HG03460 (cell line): ENCODE results near the gene KLHL29.

ENCODE experiments used
- ATAC-seq: cut with Tn5 transposase; IDR thresholded peaks from one replicate; pipeline ENCODE4 v1.9.1; 2021; ENCODE audit not compliant: unreplicated experiment

KLHL29 gene

DNA sequence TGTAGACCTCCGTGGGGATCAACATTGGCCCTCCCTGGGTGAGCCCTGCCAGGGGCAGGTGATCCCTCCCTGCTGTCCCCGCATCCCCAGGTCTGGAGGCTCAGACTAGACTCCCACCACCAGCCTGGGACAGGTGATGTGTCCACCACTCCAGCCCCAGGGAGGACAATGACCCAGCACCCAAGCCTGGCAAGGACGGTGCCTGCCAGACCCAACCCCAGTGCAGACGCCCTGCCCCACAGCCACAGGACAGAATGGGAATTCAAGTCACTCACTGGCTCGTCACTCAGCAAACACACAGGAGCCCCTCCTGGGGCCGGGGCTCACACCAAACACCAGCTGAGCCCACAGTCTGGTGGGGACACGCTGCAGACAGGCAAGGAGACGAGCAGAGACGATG, 302.2 kb downstream of the KLHL29 start:
- ATAC-seq: no peak

DNA sequence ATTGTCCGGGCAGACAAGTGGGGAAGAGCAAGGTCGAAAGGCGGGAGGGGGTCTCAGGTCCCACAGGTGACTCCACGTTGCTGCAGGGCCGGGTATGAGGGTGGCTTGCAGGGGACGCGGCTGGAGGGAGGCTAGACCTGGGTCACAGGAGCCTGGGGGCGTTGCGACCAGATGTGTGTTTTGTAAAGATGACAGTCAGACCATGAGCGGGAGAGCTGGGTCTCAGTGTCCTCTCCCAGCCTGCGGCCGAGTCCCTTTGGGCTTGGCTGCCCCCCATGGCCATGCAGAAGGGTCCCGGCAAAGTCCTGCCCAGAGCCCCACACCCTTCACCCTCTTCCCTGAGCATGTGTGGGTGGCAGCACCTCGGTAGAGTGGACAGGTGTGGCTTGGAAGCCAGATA, 302.7 kb downstream of the KLHL29 start:
- ATAC-seq: no peak

DNA sequence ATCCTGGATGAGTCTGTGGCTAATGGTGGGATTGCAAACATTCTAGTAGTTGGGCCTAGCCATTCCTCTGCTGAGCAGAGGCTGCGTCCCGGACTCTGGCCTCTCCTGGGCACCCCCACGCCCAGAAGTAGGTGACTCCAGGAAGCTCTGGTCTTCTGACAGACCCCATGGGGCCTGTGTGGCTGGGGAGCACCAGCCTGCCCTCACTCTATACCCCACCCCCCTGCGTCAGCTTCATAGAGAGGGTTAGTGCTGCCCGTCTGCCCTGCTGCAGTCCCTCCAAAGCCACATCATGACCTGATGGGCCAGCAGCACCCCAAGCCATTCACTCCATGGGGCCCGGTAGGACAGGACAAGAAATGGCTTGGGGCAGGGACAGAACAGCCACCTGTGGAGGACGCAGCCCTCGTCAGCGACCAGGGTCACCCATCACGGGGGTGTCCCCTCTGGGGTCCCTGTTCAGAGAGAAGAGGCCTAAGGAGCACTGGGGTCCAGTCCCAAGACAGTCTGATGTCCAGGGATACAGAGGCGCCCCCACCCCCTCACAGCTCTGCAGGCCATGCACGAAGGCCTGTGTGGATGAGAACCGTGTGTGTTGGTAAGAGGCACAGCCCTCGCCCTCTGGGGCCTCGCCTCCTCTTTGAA, 303.6 kb downstream of the KLHL29 start:
- ATAC-seq: no peak

DNA sequence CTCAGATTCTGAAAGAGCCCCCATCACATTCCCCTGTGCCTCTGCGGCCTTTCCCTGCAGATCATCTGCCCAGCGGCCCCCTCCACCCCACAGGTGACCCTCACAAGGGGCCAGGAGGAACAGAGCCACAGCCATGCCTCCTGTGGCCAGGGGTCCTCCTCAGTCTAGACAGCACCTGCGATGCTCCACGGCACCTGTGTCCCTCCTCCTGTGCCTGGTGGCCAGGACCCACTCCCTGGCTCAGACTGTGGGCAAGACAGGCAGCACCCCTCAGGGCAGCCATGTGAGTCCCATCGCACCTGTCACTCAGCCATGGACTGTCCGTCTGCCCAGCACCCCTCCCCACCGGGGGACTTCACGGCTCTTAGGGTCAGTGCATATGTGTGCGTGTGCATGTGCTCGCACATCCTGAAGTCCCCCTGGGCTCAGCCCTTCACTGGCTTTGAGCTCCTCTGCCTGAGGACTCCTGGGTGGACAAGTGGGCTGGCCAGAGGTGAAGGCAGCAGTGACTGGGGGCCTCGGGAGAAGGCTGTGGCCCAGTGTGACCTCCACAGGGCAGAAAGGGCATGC, 304.2 kb downstream of the KLHL29 start:
- ATAC-seq: no peak

DNA sequence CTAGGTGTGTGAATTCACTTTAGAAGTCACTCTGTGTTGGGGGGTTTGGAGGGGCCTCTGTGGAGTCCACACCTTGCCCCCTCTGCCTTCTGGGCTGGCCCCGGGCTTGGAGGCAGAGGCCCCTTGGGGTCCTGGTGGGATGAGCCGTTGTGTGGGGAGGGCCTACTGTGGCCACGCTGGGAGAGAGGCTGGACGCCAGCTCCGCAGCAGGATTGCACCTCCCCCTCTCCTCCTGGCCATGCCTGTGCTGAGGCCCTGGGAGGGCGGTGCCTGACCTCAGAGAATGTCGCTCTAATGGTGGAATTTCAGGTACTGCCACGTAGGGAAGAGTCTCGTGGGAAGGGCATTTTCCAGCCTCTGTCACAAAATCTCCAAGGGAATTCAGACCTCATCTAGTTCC, 304.9 kb downstream of the KLHL29 start:
- no peak for ATAC-seq

DNA sequence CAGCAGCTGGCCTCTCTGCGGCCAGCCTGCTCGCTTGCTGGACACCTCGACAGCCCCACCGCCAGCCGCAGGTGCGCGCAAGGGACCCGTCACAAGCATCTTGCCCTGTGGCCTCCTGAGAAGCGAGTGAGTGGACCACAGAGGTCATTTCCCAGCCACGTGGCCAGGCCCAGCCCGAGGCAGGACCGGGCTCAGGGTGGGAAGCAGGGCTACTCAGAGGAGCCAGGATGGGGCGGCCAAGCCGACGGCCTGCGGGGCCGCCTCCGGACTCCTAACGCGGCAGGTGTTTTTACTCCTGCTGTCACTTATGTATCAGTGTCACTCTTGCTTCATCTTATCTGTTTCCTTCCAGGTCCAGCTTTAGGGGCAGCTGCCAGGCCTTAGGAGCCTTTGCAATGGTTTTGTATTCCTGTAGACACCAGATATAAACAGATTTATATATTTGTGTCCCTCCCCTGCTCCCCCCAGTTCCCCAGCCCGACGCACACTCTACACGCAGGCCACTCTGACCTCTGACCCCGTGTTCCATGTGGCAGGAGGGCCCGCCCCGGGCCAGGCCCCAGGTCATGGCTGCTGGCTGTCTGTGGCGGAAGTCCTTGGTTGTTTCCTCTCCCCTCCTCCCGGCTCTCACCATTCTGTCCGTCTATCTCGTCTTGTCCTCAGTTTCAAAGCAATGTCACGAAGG, 305.6 kb downstream of the KLHL29 start:
- ATAC-seq: no peak

DNA sequence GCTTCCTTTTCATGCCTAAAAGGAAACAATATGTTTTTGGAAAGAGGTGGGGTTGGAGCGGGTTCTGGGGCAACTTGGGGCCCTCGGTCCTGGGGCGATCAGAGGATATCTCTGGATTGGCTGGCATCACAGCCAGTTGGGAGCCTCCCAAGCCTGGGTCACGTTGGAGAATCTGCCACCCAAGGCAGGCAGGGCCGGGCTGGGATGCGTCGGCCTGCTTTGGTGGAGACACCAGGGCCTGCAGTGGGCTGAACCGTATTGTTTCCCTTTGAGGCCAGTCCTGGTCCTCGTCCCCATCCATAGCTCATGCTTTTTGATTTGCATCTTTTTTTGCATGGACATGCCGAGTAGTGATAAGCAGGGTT, 306.1 kb downstream of the KLHL29 start:
- ATAC-seq: no peak

DNA sequence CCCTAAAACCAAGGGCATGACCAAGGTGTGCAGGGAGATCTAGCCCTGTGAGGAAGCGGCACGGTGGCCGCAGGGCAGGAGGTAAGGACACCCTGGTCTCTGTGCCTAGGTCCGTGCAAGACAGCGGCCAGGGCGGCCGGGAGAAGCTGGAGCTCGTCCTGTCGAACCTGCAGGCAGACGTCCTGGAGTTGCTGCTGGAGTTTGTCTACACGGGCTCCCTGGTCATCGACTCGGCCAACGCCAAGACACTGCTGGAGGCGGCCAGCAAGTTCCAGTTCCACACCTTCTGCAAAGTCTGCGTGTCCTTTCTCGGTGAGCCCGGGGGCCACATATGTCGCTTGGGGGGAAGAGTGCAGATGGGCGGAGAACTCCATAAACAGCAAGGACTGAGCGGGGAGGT, 306.6 kb downstream of the KLHL29 start:
- no peak for ATAC-seq

DNA sequence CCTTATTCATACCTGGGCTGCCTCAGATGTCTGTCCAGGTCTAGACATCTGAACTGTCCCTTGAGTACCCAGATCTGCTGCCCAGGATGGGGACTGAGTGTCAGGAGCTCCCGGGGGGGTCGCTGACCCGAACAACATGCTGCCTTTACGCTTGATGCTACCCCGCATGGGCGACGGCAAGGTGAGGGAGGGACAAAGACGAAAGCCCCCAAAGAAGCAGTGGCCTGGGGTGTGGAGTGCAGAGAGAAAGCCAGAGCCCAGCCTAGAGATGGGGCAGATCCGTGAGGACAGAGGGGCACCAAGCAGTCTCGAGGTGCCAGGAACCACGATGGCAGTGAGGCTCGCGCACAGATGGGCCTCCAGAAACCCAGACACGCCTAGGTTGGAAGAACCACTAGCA, 307.3 kb downstream of the KLHL29 start:
- ATAC-seq: no peak

DNA sequence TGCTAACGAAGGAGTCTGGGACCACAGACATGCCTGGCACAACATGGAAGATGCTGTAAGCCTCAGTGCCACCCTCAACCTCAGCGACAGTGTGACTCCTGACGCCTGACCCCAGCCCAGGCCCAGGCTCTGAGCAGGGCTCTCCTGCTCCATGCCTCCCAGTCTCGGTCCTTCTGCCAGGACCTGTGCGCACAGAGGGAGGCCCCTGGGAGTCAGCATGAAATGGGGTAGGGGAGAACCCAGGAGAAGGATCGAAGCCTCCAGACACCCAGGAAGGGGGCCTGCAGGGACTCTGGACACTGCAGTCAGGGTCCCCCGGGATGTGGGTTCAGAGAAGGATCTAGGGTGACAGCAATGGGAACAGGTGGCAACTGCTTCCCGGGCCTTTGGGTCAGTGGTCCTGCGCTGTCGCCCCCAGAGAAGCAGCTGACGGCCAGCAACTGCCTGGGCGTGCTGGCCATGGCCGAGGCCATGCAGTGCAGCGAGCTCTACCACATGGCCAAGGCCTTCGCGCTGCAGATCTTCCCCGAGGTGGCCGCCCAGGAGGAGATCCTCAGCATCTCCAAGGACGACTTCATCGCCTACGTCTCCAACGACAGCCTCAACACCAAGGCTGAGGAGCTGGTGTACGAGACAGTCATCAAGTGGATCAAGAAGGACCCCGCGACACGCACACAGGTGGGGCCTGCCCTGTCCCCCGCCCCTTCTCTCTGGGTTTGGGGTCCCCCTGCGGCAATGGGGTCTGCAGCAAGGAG, 308.0 kb downstream of the KLHL29 start:
- ATAC-seq: no peak

DNA sequence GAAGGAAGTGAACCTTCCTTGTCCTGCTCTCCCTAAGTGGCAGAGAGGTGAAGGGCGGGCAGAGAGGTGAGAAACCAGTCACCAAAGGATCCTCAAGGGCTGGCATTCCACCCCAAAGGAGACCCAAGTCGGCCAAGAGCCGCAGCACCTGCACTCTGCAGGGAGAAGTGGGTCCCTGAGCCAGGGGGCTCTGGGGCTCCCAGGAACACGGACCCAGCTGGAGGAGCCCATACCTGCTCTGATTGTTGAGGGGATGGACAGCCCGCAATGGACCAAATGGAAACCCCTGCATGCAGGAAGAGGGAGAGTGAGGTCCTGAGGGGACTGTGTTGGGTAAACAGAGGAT, 308.6 kb downstream of the KLHL29 start:
- no peak for ATAC-seq

DNA sequence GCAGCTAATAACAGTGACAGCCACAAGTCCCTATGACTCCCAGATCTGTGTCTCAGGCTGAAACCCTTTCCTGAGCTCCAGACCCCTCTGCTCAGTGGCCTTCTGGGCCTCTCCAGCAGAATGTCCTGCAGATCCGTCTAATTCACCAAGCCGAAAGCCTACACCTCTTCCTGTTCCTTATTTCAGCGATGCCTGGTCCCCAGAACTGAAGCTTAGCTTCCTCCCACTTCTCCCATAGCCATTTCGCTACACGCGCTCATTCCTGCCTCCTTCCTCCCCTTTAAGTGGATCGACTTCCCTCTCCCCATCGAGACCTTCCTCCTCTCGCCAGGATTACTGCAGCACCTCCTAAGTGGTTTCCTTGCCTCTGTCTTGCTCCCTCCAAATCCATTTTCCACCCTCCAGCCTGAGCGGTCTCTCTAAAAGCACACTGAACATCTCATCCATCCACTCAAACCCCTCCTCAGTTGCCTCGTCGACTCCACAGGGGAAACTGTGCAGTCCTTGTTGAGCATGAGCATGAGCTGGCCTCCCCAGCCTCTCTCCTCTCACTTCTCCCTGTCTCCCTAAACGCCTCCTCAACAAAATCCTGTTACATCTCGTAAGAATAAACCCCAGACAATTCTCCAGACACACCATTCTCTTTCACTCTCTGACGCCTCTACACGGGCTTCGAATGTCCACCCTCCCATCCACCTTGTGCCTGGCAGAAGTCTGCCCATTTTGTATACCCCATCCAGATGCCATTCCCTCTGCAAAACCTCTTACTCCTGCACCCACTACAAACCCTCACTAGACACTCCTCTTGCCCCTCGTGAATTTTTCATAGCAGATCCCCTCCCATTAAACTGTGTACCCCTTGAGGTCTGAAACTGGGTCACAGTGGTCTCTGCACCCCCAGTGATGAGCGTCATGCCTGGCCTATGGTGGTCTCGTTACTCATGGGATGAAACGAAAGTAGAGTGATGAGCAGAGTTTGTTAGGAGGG, 309.4 kb downstream of the KLHL29 start:
- no peak for ATAC-seq

DNA sequence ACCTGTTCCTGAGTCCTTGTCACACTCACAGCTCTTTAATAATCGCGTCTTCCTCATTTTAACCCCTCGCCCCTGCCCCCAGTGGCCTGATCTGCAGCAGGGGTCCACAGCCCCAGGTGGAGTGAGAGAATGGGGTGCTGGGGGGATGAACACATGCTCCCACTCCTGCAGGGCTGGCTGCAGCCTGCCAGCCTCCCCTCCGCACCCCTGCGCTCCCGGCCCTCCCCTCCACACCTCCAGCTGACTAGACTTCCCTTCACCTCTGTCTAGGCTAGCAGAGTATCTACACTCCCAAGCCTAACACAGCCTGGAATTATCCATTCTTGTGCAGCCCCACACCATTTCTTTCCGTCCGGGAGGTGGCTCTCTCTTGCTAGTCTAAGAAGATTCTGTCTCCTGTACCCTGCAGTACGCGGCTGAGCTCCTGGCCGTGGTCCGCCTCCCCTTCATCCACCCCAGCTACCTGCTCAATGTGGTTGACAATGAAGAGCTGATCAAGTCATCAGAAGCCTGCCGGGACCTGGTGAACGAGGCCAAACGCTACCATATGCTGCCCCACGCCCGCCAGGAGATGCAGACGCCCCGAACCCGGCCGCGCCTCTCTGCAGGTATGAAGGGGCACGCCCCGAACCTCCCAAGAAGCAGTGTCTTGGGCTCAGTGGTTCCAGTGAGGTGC, 310.4 kb downstream of the KLHL29 start:
- ATAC-seq: no peak

DNA sequence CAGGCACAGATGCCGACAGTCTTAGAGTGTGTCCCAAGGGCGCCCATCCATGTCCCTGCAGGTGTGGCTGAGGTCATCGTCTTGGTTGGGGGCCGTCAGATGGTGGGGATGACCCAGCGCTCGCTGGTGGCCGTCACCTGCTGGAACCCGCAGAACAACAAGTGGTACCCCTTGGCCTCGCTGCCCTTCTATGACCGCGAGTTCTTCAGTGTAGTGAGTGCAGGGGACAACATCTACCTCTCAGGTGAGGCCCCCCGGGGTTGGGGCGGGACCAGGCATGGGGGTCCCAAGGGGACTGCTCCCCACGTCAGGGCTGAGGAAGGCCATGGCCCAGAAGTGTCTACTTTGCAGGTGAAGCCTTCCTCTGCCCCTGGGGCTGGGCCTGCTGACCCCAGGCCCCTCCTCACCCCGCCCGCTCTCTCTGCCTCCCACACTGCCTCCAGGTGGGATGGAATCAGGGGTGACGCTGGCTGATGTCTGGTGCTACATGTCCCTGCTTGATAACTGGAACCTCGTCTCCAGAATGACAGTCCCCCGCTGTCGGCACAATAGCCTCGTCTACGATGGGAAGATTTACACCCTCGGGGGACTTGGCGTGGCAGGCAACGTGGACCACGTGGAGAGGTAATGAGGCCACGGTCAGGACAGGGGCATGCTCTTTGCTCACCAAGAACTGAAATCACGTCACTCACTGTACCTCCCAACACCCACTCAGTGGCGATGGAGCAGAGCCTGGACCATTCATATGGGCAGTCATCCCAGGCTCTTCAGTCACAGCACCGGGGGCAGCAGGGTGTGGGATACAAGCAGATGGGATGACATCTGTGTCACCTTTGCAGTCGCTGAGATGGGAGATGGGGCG, 311.1 kb downstream of the KLHL29 start:
- ATAC-seq: no peak

DNA sequence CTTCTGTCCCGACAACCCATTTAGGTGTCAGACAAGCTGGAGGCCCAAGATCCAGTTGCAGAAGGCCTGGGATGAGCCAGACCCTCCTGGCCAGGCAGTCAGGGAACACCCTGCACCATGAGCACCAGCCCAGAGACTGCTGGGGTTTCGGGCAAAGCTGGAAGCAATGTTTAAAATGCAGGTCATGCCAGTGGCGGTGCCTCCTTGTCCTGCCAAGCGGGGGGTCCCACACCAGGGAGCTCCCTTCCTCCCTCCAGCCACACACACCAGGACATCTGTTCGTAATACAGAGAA, 311.7 kb downstream of the KLHL29 start:
- no peak for ATAC-seq

DNA sequence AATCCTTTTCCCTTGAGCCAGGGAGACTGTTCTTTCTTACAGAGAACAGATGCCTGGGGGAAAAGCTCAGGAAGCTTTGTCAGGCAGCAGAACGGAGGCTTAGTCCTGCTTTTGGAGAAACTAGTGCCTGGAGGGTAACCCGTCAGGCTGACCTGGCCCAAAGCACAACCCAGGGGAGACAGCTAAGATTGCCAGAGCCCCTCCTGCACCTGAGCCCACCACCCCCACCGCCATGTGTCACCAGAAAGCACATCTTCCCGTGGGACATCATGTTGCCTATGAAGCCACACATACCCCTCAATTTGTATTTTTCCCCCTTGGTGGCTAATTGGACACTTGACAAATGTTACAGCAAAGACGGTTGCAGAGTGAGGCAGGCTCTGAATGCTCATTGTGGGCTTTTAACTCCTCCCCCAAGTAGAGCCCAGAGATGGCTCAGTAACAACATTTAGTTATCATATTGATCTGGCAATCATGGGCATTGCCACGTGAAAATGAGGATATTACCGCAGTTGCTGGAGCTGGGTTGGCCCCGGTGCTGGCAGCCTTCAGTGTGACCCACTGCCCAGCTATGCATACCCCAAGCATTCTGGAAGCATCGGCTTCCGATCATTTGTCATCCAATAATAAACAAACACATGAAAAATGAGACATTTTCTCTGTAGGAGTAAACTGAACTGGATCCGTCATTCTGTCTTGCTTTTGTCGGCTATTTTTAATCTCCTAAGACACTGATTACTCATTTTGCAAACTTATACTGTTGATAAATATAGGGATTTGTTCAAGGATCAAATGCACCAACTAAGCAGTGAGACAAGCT, 312.5 kb downstream of the KLHL29 start:
- ATAC-seq: no peak

DNA sequence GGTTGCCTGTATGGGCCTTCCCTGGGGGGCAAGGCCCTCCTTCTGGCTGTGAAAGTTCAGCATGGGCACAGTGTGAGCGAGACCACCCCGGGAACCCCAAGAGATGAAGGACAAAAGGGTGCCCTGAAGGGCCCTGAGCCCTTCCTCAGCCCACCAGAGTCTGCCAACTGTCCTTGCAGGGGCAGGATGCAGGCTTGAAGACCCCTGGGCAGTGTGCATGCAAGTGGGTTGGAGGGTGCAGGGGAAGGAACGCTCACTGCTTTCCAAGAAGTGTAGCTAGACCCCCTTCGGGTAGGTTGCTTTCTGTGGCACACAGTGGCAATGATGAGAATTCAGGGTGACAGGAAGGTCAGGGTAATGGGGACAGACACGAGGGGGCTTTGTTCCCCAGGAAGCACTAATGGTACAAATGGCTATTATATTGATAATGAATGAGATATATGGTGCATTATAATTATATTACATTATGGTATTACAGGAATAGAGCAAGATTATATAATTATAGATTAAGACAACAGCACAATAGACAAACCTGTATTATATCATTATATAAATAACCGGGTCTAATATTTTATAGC, 313.2 kb downstream of the KLHL29 start:
- no peak for ATAC-seq
